ENCODE measurements around the gene PTPRJ.

PTPRJ gene

DNA sequence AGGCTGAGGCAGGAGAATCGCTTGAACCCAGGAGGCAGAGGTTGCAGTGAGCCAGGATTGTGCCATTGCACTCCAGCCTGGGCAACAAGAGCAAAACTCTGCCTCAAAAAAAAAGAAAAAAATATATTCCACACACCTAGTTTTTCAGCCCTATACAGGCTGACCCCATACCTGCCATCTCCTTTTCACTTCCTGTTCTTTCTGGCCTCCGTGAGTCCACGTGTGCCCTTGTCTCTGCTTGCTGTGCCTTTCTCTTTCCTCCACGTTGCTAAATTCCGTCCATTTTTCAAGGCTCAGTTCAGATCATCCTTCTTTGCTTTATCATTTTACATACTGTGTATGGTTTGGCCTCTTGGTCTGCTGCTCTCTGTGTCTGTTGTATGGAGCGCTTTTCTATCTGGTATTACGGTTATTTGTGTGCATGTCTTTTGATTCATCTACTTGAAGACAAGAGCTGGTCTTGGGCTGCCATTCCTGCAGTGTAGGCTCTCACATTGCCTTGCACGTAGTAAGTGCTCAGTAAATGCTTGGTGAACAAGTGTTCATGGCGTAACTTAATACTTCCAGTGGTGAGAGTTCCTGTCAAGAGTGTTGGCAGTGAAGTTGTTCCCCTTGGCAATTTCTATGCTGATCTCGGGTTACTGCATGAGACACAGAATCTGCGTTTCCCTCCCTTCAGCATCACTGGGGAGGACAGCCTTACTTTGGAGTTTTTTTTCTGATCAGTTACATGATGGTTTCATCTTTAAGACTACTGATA lies 57.5 kb downstream of the PTPRJ start:
- DNase-seq (ENCODE audit: low read depth) = no peak

- no peak for DNase-seq (ENCODE audit: low read depth)
These were observed 60.6 kb downstream of the PTPRJ start for GRCh38 chr11:48040830-48041444.

- DNase-seq (ENCODE audit: low read depth) = no peak
These were observed 61.7 kb downstream of the PTPRJ start for GRCh38 chr11:48041877-48042695.

DNA sequence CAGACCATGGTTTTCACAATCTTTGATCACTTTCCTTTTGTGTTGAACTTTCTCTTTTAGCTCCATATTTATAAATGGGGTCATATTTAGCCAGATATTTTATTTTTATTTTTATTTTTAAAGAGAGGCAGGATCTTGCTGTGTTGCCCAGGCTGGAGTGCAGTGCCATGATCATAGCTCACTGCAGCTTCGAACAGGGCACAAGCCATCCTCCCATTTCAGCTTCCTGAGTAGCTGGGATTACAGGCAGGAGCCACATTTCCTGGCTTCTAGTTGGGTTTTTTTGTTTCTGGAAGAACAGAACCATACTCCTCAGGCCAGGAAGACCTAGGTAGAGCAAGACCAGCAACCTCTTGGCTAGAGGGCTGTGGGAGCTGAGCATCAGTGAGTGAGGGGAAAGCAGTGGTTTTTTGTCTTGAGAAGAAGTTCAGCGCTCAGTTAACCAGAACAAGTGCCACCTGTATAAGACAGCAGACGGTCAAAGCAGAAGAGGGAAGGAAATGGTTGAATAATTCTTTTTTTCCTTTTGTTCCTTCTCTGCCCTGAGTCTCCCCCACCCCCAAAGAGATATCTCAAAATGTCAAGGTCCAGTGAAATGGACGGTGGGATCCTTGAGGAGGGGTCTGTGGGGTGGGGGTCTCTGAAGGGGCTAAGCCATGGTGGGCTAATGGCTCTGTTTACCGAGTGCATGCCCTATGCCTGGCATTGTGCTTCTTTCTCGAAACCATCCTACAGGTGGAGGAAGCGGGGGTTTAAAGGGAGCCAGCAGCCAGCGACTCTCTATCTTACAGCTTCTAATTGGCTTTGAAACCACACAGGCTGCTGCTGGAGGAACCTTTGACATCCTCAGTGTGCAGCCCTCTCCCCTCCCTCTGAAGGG lies 63.0 kb downstream of the PTPRJ start:
- no peak for DNase-seq (ENCODE audit: low read depth)

DNA sequence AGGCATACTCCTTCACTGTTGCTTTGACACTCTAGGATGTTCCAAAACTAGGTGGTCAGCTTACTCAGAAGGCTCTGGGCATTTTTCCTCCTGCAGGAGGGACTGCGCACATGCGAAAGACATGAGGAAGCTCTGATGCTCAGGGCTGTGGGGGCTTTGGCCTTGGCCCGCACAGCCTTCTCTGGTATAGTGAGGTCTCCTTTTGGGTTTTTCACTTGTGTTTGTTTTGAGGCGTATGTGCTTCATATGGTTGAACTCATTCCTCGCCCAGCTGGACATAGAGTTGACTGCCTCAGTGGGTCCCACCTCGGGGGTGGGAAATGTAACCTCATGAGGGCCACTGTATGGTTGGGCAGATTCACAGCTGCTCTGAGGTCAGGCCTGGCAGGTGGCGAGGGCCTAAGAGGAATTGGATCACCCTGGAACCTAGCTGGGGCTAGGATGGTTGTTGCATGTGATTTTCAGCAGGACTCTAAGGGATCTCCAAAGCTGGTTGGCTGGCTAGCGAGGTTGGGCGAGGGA lies 63.7 kb downstream of the PTPRJ start:
- DNase-seq (ENCODE audit: low read depth) = no peak

- no peak for DNase-seq (ENCODE audit: low read depth)
These were observed 64.2 kb downstream of the PTPRJ start for GRCh38 chr11:48044577-48044976.

DNA sequence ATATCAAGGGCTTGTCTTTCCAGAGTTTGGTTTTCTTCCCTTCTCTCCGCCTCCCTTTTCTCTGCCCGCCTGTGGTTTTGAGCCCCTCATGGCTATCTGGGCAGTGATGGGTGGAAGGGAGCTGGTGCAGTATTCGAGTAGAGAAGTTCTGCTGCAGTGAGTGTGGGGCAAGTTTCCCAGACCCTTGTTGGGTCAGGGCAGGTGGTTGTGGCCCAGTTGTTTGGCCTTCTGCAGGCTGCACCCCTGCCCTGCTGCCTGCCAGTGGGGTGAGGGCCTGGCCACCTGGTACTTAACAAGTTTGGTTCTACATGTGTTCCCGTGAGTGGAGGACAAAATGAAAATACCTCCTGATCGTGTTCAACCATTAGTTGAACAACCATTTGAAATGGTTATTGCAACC lies 65.2 kb downstream of the PTPRJ start:
- no peak for DNase-seq (ENCODE audit: low read depth)

- DNase-seq (ENCODE audit: low read depth) = no peak
These were observed 67.3 kb downstream of the PTPRJ start for GRCh38 chr11:48047616-48048015.

- DNase-seq (ENCODE audit: low read depth) = no peak
These were observed 68.7 kb downstream of the PTPRJ start for GRCh38 chr11:48049036-48049435.

DNA sequence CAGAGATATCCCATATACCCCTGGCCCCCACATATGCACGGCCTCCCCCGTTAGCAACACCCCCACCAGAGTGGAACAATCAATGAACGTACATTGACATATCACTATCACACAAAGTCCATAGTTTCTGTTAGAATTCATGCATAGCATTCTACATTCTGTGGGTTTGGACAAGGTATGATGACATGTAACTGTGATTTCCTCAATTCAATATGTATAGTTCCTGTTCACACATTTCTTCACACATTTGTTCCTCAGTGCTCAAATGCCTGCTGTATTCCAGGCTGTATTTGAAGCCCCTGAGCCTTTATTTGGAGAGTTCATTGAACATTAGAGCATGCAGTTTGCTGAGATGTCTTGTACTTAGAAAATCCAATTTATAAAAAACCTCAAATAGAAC lies 69.9 kb downstream of the PTPRJ start:
- no peak for DNase-seq (ENCODE audit: low read depth)

DNA sequence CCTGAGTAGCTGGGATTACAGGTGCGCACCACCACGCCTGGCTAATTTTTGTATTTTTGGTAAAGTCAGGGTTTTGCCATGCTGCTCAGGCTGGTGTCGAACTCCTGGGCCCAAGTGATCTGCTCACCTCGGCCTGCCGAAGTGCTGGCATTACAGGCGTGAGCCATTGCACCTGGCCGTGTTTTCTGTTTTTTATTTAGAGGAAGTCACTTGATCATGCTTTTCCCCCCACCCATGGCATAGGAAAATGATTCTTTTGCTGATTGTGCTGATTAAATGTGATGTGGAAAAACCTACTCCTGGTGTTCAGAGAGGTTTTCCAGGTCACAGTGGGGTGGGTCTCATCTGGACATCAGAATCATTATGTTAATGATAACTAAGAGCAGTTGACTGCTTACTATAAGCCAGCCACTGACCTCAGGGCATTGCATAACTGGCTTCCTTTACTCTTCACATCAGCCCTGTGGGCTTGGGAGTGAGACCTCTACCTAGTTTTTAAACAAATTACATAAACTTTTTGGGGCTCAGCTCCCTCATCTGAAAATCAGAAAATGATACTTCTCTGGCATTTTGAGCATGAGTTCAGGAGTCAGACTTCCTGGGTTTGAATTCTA lies 71.0 kb downstream of the PTPRJ start:
- DNase-seq (ENCODE audit: low read depth) = no peak

DNA sequence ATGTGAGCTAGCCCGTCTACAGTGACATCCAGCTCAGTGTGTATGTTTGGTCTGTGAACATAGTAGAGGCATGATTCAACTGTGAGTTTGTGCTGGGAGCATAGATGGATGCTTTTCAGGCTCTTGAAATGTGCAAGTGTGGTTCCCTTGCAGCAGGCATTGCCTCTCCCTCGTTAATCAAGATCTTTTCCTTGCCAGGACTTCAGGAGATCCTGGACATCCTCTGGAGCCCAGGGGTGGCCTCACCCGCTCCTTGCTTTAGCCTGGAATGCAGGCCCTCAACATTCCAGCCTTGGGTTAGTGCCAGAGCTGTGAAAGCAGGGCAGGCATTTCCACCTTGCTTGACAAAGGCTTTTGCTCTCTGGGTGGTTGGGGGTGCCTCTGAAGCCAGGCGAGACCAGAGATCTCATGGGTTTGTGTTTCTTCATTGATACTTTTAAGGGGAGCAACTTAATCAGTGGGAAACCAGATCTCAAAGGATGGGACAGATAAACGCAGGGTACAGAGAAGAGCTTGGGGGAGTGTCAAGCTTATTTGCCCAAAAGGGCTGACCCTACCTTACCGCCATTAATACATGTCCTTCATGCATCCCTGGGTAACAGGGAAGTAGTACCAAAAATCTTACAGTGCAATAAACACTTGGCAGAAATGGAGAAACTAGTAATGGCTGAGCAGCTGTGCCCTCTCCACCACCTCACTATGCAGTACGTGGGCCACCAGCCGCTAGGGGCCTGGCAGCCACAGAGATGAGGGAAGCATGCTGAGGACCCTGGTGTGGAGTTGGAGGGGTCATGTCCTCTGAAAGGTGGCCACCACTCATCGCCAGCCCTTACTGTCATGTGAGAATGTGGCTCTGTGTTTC lies 72.1 kb downstream of the PTPRJ start:
- DNase-seq (ENCODE audit: low read depth) = no peak

GRCh38 chr11:48054994-48055291 lies 74.6 kb downstream of the PTPRJ start:
- no peak for DNase-seq (ENCODE audit: low read depth)

DNA sequence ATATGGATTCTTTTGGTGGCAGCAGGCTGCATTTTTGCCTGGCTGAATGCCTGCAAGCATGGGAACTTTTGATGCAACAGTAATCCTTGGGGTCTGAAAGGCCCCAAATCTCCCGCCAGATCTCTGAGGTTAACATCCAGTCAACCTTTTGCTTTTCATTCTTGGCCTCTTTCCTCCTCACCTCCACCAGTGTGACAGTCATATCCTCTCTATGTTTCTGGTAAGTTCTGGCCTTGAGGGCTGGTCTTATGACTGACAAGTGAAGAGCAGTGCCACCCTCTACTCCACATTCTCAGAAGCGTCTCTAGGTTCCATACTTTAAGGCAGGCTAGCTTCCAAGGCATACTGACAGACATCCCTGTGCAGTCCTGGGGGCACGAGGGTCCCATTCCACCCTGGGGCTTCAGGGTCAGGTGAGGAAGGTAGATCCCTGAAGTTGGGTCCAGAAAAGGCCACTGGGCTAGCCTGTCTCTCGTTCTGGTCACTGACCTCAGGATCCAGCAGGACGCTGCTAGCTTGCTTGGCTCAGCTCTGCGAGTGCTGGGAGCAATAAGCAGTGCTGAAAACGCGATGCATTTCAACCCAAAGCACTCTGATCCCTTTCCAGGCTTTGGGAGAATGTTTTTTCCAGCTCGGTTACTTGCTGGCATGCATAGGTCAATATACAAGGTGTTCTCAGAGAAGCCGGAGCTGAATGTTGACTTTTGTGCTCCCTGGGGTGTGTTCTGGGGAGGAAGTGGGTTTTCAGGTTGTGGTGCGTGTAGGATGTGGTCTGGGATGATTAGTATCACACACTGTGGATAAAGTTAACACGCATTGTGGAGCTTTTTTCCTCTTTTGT lies 75.2 kb downstream of the PTPRJ start:
- peak; percentile 19 for DNase-seq (ENCODE audit: low read depth)

- DNase-seq (ENCODE audit: low read depth) = no peak
These were observed 76.2 kb downstream of the PTPRJ start for GRCh38 chr11:48056325-48057183.

DNA sequence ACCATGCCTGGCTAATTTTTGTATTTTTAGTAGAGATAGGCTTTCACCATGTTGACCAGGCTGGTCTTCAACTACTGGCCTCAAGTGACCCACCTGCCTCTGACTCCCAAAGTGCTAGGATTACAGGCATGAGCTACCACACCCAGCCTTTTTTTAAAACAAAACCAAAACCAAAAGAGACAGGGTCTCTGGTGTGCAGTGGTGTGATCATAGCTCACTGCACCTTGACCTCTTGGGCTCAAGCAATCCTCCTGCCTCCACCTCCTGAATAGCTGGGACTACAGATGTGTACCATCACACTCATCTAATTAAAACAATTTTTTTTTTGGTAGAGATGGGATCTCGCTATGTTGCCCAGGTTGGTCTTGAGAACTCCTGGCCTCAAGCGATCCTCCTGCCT lies 77.7 kb downstream of the PTPRJ start:
- DNase-seq (ENCODE audit: low read depth) = no peak

- no peak for DNase-seq (ENCODE audit: low read depth)
These were observed 78.4 kb downstream of the PTPRJ start for GRCh38 chr11:48058788-48059187.

DNA sequence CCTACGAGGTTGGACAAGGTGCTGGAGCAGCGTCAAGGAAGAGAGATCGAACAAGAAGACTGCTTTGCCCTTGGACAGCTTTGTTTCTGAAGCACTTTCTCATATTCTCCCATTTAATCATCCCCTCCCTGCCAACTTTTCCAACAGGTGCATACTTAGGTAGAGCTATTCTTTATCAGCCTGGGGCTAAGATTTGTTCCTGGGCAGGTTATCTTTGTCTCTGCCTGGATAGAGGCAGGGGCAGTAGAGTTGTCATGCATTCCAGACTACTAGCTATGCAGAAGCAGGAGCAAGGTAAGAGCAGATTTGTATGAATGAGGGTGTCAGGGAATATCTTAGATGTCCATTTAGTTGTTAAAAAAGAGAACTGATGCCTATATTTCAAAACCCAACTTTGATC lies 82.3 kb downstream of the PTPRJ start:
- DNase-seq (ENCODE audit: low read depth) = no peak
